HL-60 (cell line): ENCODE measurements around the gene SLC25A25.

Source experiments
- GABPA ChIP-seq: IDR thresholded peaks from 2 replicates; pipeline ENCODE4 v1.6.1; 2012; ENCODE audit warnings: low read depth
- TF ChIP-seq, protein P1 (sequence below): IDR thresholded peaks from one replicate; pipeline ENCODE4 v1.5.1; 2011; ENCODE audit warnings: low read length, control low read depth, inconsistent platforms; ENCODE audit not compliant: insufficient read depth
- TF ChIP-seq, protein P2 (sequence below): IDR thresholded peaks from 2 replicates; pipeline ENCODE4 v1.6.1; 2012; ENCODE audit warnings: low read depth; ENCODE audit not compliant: insufficient replicate concordance

- TF ChIP-seq, protein P1, sequence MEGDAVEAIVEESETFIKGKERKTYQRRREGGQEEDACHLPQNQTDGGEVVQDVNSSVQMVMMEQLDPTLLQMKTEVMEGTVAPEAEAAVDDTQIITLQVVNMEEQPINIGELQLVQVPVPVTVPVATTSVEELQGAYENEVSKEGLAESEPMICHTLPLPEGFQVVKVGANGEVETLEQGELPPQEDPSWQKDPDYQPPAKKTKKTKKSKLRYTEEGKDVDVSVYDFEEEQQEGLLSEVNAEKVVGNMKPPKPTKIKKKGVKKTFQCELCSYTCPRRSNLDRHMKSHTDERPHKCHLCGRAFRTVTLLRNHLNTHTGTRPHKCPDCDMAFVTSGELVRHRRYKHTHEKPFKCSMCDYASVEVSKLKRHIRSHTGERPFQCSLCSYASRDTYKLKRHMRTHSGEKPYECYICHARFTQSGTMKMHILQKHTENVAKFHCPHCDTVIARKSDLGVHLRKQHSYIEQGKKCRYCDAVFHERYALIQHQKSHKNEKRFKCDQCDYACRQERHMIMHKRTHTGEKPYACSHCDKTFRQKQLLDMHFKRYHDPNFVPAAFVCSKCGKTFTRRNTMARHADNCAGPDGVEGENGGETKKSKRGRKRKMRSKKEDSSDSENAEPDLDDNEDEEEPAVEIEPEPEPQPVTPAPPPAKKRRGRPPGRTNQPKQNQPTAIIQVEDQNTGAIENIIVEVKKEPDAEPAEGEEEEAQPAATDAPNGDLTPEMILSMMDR: no peak
- TF ChIP-seq, protein P2, sequence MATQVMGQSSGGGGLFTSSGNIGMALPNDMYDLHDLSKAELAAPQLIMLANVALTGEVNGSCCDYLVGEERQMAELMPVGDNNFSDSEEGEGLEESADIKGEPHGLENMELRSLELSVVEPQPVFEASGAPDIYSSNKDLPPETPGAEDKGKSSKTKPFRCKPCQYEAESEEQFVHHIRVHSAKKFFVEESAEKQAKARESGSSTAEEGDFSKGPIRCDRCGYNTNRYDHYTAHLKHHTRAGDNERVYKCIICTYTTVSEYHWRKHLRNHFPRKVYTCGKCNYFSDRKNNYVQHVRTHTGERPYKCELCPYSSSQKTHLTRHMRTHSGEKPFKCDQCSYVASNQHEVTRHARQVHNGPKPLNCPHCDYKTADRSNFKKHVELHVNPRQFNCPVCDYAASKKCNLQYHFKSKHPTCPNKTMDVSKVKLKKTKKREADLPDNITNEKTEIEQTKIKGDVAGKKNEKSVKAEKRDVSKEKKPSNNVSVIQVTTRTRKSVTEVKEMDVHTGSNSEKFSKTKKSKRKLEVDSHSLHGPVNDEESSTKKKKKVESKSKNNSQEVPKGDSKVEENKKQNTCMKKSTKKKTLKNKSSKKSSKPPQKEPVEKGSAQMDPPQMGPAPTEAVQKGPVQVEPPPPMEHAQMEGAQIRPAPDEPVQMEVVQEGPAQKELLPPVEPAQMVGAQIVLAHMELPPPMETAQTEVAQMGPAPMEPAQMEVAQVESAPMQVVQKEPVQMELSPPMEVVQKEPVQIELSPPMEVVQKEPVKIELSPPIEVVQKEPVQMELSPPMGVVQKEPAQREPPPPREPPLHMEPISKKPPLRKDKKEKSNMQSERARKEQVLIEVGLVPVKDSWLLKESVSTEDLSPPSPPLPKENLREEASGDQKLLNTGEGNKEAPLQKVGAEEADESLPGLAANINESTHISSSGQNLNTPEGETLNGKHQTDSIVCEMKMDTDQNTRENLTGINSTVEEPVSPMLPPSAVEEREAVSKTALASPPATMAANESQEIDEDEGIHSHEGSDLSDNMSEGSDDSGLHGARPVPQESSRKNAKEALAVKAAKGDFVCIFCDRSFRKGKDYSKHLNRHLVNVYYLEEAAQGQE: no peak
- no peak for TF ChIP-seq GABPA
Measured at GRCh38 chr9:128155736-128156500, 87.9 kb downstream of the SLC25A25 start.
